Activated CD8-positive, alpha-beta T cell treated with anti-CD3 and anti-CD28 coated beads, Interleukin-2, amount 10 ng/mL, durations not matched to agents 7 days and 5 days (primary cell): ENCODE data around the gene DNAH11. TPM values are rescaled to one million over a fixed set of nuclear protein-coding genes. Genes with fewer than 3 reads are reported as not detected.
"Not testable (repeated sequence)": the region's sequence is repeated elsewhere in the genome, so short reads cannot be mapped to it uniquely, and the experiment has no call there.

Source experiments
- ATAC-seq: fragments of 150-1000 bp; cut with Tn5 transposase; one replicate; pipeline ENCODE4 v1.10.0; 2021; ENCODE audit warnings: moderate library complexity
- CTCF ChIA-PET: fragments of 350-600 bp; sonication (Branson Sonifier 250); formaldehyde crosslinking; loops from one replicate; lab custom pipeline; 2021; ENCODE audit warnings: antibody characterized with exemption; lab: Charles Lee
- POLR2A ChIA-PET: fragments of 350-600 bp; sonication (Branson Sonifier 250); formaldehyde crosslinking; loops from one replicate; lab custom pipeline; 2021; ENCODE audit warnings: antibody characterized with exemption; lab: Charles Lee
- DNase-seq: peaks from one replicate; pipeline ENCODE4 v3.0.0-alpha.2; 2020
- H3K27ac Mint-ChIP-seq: one replicate; pipeline ENCODE4 v1.8.0; 2021; ENCODE audit warnings: mild to moderate bottlenecking, mixed read lengths
- H3K27me3 Mint-ChIP-seq: one replicate; pipeline ENCODE4 v1.8.0; 2021; ENCODE audit warnings: low read depth, mixed read lengths
- H3K36me3 Mint-ChIP-seq: one replicate; pipeline ENCODE4 v1.8.0; 2021; ENCODE audit warnings: low read depth, mixed read lengths
- H3K4me1 Mint-ChIP-seq: one replicate; pipeline ENCODE4 v1.8.0; 2021; ENCODE audit warnings: low read depth, mixed read lengths
- H3K4me3 Mint-ChIP-seq: one replicate; pipeline ENCODE4 v1.8.0; 2021; ENCODE audit warnings: mild to moderate bottlenecking, mixed read lengths
- H3K9me3 Mint-ChIP-seq: one replicate; pipeline ENCODE4 v1.8.0; 2022; ENCODE audit warnings: mixed read lengths; ENCODE audit not compliant: insufficient read depth
- total RNA-seq, 2 experiments: library from RNA; stranded (reverse); gene quantifications; one replicate each; pipeline ENCODE4 v1.2.3, GENCODE V29; 2021

Gene DNAH11
- total RNA-seq, 2 experiments from 2014 or later = 0.91 to 2.3 TPM

DNA sequence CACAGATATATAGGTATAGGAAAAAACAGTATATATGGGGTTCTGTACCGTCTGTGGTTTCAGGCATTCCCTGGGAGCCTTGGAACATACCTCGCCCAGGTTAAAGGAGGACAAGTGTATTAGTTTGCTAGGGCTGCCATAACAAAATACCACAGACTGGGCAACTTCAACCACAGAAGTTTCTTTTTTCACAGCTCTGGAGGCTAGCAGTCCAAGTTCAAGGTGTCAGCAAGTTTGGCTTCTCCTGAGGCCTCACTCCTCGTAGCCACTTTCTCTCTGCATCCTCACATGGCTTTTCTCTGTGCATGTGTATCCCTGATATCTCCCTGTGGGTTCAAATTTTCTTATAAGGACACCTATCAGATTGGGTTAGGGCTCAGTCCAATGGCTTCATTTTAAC lies 189.1 kb downstream of the DNAH11 start:
- no peaks in the 10 kb centered on the region for H3K27me3 Mint-ChIP-seq
- ChIA-PET POLR2A (no interaction called here), CTCF (no interaction called here)
- no peaks in the 10 kb centered on the region for H3K36me3 Mint-ChIP-seq
- no peak overlapping the region for H3K27ac Mint-ChIP-seq
- DNase-seq (no peak), ATAC-seq (no peak)
- H3K4me1 Mint-ChIP-seq = no peaks in the 10 kb centered on the region
- no peaks in the 10 kb centered on the region for H3K9me3 Mint-ChIP-seq
- H3K4me3 Mint-ChIP-seq = no peak overlapping the region

DNA sequence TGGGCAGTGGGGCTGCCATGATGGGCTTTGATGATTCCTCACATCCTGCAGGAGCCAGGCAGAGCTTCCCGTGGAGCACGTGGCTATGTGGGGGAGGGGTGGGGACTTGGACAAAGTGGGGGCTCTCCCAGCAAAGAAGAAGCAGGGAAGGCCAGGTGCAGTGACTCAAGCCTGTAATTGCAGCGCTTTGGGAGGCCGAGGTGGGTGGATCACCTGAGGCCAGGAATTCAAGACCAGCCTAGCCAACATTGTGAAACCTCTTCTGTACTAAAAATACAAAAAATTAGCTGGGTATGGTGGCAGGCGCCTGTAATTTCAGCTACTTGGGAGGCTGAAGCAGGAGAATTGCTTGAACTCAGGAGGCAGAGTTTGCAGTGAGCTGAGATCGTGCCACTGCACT lies 190.1 kb downstream of the DNAH11 start:
- CTCF ChIA-PET, H3K36me3 Mint-ChIP-seq, H3K27me3 Mint-ChIP-seq, H3K4me1 Mint-ChIP-seq, ATAC-seq, POLR2A ChIA-PET, DNase-seq, H3K27ac Mint-ChIP-seq, H3K4me3 Mint-ChIP-seq, H3K9me3 Mint-ChIP-seq: not testable (repeated sequence)

DNA sequence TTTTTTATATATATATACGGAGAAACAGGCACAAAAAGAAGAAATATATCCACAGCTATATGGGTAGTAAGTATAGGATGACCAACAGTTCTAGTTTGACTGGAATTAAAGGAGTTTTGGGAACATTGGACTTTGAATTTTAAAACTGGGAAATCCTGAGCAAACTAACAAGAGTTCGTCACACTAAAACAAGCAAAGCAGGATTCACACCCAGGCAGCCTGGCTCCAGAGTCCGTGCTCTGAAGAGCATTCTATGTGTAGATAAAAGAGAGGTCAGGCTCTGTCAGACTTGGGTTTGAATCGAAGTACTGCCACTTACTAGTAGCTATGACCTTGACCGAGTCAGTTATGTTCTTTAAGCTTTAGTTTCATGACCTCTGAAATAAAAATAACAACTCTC lies 191.0 kb downstream of the DNAH11 start:
- POLR2A ChIA-PET = no interaction called here
- Mint-ChIP-seq H3K4me1 (no peaks in the 10 kb centered on the region), H3K4me3 (no peak overlapping the region), H3K27me3 (no peaks in the 10 kb centered on the region), H3K36me3 (no peaks in the 10 kb centered on the region), H3K9me3 (no peaks in the 10 kb centered on the region), H3K27ac (no peak overlapping the region)
- DNase-seq = no peak
- CTCF ChIA-PET = no interaction called here
- no peak for ATAC-seq

DNA sequence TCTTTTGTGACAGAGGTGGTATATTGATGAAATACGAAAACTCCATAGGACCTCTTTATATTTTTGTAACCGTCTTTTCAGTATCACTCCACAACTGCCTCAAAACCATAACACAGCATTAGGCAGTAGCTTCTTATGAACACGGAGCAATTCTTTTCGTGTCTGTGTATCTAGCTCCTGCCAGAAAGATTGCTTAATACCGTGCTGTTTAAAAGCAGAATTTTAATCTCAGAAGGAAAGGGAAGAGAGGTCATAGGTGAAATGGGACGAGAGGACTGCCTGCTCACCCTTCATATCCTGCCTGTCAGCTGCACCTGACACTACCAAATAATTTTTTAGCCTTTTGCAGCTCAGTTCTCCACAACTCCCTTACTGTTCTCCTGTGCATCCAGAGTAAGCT lies 200.7 kb downstream of the DNAH11 start:
- H3K9me3 Mint-ChIP-seq = no peaks in the 10 kb centered on the region
- H3K4me1 Mint-ChIP-seq = no peaks in the 10 kb centered on the region
- no peak for DNase-seq
- ChIA-PET POLR2A (no interaction called here), CTCF (no interaction called here)
- no peaks in the 10 kb centered on the region for H3K27me3 Mint-ChIP-seq
- H3K4me3 Mint-ChIP-seq = no peak overlapping the region
- no peak for ATAC-seq
- H3K36me3 Mint-ChIP-seq = no peaks in the 10 kb centered on the region
- no peak overlapping the region for H3K27ac Mint-ChIP-seq

DNA sequence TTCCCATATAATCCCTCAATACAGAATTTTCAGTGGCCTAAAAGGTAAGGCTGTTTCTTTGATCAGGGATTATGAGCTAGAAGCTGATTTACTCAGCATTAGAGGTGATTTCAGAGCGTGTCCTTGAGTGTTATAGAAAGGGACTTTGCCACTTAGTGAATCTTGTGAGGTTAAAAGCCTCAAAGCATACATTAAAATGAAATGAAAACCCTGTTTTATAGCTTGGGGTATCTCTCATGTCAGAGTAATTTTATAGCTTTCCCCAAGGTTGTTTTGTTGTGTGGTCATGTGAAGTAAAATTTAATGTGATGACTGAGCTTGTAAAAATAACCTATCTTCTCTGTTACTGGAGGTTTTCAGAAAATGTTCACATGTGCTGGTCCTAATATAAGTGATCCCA lies 204.1 kb downstream of the DNAH11 start:
- H3K36me3 Mint-ChIP-seq = no peaks in the 10 kb centered on the region
- no peak overlapping the region for H3K27ac Mint-ChIP-seq
- CTCF ChIA-PET = interaction anchor here (1.5 kb wide), 1 partner anchor 19 kb away, joined by 3 read pairs; no protein-coding TSS in a partner anchor
- H3K9me3 Mint-ChIP-seq = no peaks in the 10 kb centered on the region
- DNase-seq = no peak
- H3K4me1 Mint-ChIP-seq = no peaks in the 10 kb centered on the region
- H3K27me3 Mint-ChIP-seq = no peaks in the 10 kb centered on the region
- no peak for ATAC-seq
- POLR2A ChIA-PET = no interaction called here
- H3K4me3 Mint-ChIP-seq = no peak overlapping the region

DNA sequence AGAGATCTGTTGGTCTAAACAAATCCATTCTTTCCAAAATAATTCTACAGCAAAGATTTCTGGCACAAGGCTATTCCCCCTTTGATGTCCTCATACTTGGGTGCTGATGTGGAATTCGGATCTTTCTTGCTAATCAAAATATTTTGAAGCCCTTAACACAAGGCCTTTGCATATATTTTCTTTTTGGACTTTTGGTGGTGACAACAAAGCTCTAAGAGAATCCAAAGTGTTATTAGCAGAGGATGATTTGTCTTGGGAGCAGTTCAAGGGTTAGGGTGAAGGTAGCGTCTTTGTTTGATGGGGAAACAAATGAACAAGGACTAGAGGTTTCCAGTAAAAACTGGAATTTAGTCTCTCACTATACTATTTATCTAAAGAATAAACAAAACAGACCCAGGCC lies 205.0 kb downstream of the DNAH11 start:
- Mint-ChIP-seq H3K36me3 (no peaks in the 10 kb centered on the region), H3K27ac (no peak overlapping the region), H3K4me1 (no peaks in the 10 kb centered on the region), H3K9me3 (no peaks in the 10 kb centered on the region), H3K27me3 (no peaks in the 10 kb centered on the region), H3K4me3 (no peak overlapping the region)
- ChIA-PET CTCF (interaction anchor here (1.5 kb wide), 1 partner anchor 18 kb away, joined by 3 read pairs; no protein-coding TSS in a partner anchor), POLR2A (interaction anchor here (0.6 kb wide), 1 partner anchor 1062 kb away, joined by 3 read pairs; no protein-coding TSS in a partner anchor)
- ATAC-seq (no peak), DNase-seq (no peak)

DNA sequence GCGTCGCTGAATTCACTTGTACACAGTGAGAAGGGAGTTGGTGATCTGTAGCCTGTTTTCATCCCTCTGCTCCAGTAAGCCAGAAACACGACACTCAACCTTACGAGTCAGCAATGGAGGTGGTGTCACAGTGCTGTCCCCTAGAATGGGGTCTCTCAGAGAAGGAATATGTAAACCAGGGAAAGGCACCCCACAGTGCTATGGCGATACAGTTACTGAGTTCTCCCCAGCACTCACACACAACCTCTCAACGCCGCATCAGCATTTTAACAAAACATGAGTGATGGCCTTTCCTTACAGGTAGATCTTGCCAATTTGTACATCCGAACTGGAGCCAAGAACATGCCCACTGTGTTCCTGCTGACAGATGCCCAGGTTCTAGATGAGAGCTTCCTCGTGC lies 206.5 kb downstream of the DNAH11 start:
- POLR2A ChIA-PET = no interaction called here
- DNase-seq = no peak
- Mint-ChIP-seq H3K4me3 (no peak overlapping the region), H3K9me3 (no peaks in the 10 kb centered on the region), H3K27ac (no peak overlapping the region), H3K27me3 (peaks cover under 1% of the 10 kb centered on the region), H3K36me3 (no peaks in the 10 kb centered on the region), H3K4me1 (no peaks in the 10 kb centered on the region)
- no peak for ATAC-seq
- CTCF ChIA-PET = no interaction called here

DNA sequence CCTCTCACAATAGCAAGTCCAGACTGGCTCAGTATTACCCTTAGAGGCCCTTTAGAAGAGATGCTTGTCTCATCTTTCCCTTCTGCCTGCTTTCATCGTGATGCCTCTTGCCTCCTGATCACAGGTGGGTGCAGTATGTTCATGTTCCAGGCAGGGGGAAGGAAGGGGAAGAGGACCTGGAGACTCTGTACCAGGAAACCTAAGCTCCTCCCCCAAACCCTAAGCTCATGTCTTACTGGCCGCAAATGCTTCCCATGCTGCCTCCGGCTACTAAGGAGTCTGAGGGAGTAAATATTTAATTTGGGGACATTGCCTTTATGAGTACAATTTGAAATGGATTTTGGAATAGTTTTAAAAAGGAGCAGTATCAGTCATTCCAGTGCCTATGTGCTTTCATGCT lies 210.2 kb downstream of the DNAH11 start:
- H3K36me3 Mint-ChIP-seq = no peaks in the 10 kb centered on the region
- ChIA-PET POLR2A (no interaction called here), CTCF (no interaction called here)
- no peak for DNase-seq
- ATAC-seq = no peak
- no peaks in the 10 kb centered on the region for H3K9me3 Mint-ChIP-seq
- no peaks in the 10 kb centered on the region for H3K4me1 Mint-ChIP-seq
- H3K27me3 Mint-ChIP-seq = peaks cover 6% of the 10 kb centered on the region
- H3K27ac Mint-ChIP-seq = no peak overlapping the region
- no peak overlapping the region for H3K4me3 Mint-ChIP-seq

DNA sequence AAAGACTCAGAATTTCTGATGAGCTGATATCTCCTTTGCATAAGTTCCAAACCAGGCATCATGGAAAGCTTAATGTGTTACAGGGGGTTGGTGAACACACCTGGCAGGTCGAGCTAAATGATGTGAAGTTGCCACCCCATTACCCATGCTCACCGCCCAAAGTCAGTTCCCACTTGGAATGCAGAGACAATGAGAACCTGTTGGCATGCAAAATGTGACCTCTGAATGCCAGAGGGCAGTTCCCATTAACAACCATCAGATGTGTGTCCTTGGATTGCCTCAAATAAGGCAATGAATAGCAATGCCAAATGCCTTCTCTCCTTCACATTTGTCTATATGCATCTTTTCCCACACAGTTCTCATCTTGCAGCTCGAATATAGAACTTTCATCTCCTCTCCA lies 212.1 kb downstream of the DNAH11 start:
- Mint-ChIP-seq H3K27me3 (peaks cover 6% of the 10 kb centered on the region), H3K4me1 (no peaks in the 10 kb centered on the region), H3K9me3 (no peaks in the 10 kb centered on the region), H3K36me3 (no peaks in the 10 kb centered on the region), H3K27ac (no peak overlapping the region), H3K4me3 (no peak overlapping the region)
- ChIA-PET POLR2A (no interaction called here), CTCF (no interaction called here)
- DNase-seq (no peak), ATAC-seq (no peak)

DNA sequence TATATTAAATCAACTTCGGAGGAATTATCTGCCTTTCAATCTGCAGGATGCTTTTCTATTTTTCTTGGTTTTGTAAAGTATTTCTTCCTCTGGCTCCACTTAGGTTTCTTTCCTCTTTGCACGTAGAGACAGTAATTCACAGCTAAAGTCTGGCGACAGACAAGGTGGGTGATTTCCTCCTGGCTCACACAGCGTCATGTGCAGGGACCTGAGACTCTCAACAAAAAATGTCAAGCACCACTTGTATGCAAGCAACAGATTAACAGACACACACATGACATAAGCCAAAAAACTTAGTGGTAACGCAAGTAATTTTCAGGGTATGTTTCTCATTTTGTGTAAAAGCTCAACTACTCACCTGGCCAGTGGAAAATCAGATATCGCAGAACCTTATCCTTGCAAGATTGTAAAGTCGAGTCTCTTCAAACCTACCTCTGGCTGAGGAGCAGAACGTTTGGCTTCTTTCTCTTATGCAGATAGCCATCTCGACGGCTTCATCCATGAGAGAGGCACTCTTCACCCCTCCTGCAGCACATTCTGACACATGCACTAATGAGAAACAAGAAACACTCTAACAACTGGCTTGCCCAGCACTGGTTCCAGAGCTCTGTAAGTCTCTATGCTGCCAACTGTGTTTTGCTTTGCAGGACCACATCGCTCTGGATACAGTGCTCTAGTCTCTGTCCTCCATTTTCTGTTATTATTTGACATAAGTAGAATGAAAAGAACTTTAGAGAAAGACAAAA lies 214.9 kb downstream of the DNAH11 start:
- peaks cover 7% of the 10 kb centered on the region for H3K27me3 Mint-ChIP-seq
- no peaks in the 10 kb centered on the region for H3K9me3 Mint-ChIP-seq
- H3K36me3 Mint-ChIP-seq = no peaks in the 10 kb centered on the region
- no peak overlapping the region for H3K27ac Mint-ChIP-seq
- H3K4me3 Mint-ChIP-seq = no peak overlapping the region
- no peaks in the 10 kb centered on the region for H3K4me1 Mint-ChIP-seq
- ATAC-seq (no peak), DNase-seq (no peak)
- ChIA-PET POLR2A (no interaction called here), CTCF (interaction anchor here (1.2 kb wide), 1 partner anchor 10 kb away, joined by 4 read pairs; no protein-coding TSS in a partner anchor)

DNA sequence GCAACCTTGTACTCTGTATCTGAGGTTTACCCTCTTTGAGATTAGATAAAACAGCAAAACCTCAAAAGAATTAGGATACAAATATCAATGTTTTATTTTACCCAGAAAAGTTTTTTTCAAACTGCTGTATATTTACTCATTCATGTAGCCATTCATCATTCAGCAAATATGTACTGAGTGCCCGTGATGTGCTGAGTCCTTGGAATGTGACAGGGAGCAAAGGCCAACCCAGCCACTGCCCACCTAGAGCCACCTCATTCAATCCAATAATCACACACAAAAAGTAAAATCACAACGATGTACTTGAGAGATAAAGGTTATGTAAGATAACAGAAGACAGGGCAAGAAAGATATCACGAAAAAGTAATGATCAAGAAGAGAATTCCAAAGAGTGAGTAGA lies 215.4 kb downstream of the DNAH11 start:
- peaks cover 8% of the 10 kb centered on the region for H3K27me3 Mint-ChIP-seq
- no peaks in the 10 kb centered on the region for H3K36me3 Mint-ChIP-seq
- H3K27ac Mint-ChIP-seq = no peak overlapping the region
- POLR2A ChIA-PET = no interaction called here
- CTCF ChIA-PET = interaction anchor here (1.2 kb wide), 1 partner anchor 9 kb away, joined by 4 read pairs; no protein-coding TSS in a partner anchor
- DNase-seq (no peak), ATAC-seq (no peak)
- H3K4me1 Mint-ChIP-seq = no peaks in the 10 kb centered on the region
- no peak overlapping the region for H3K4me3 Mint-ChIP-seq
- H3K9me3 Mint-ChIP-seq = no peaks in the 10 kb centered on the region

DNA sequence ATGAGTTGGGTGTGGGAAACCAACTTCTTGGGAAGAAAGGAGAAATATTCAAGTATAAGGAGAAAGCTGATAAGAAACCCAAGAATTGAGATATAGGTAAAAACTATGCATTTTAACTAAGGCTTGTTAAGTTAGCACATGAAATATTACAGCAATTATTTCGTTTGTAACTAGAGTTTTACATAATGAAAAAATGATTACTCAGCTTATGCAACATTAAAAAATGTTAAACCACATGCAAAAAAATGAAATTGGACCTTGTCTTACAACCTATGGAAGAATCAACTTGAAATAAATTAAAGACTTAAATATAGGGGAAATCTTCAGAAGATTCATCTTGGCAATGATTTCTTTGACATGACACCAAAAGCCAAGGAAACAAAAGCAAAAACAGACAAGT lies 219.6 kb downstream of the DNAH11 start:
- peaks cover 6% of the 10 kb centered on the region for H3K27me3 Mint-ChIP-seq
- ATAC-seq (no peak), DNase-seq (no peak)
- no peak overlapping the region for H3K27ac Mint-ChIP-seq
- ChIA-PET POLR2A (no interaction called here), CTCF (no interaction called here)
- no peaks in the 10 kb centered on the region for H3K36me3 Mint-ChIP-seq
- H3K4me1 Mint-ChIP-seq = peaks cover 3% of the 10 kb centered on the region
- no peak overlapping the region for H3K4me3 Mint-ChIP-seq
- H3K9me3 Mint-ChIP-seq = no peaks in the 10 kb centered on the region
